HL-60 (cell line): ENCODE measurements around the gene MYO7A.

Experiments
- POLR2AphosphoS5 ChIP-seq: IDR thresholded peaks from 2 replicates; pipeline ENCODE4 v1.6.1; 2012; ENCODE audit warnings: low read depth
- TF ChIP-seq, protein P1 (sequence below): IDR thresholded peaks from one replicate; pipeline ENCODE4 v1.5.1; 2011; ENCODE audit warnings: low read length, control low read depth, inconsistent platforms; ENCODE audit not compliant: insufficient read depth

GRCh38 chr11:77115181-77115611, 12.8 kb upstream of the MYO7A start:
- TF ChIP-seq POLR2AphosphoS5 = no peak
- TF ChIP-seq, protein P1, sequence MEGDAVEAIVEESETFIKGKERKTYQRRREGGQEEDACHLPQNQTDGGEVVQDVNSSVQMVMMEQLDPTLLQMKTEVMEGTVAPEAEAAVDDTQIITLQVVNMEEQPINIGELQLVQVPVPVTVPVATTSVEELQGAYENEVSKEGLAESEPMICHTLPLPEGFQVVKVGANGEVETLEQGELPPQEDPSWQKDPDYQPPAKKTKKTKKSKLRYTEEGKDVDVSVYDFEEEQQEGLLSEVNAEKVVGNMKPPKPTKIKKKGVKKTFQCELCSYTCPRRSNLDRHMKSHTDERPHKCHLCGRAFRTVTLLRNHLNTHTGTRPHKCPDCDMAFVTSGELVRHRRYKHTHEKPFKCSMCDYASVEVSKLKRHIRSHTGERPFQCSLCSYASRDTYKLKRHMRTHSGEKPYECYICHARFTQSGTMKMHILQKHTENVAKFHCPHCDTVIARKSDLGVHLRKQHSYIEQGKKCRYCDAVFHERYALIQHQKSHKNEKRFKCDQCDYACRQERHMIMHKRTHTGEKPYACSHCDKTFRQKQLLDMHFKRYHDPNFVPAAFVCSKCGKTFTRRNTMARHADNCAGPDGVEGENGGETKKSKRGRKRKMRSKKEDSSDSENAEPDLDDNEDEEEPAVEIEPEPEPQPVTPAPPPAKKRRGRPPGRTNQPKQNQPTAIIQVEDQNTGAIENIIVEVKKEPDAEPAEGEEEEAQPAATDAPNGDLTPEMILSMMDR = peak; percentile 2
